GM12878 (cell line): ENCODE results near the gene CAMTA1. TPM values are rescaled to one million over a fixed set of nuclear protein-coding genes. Genes with fewer than 3 reads are reported as not detected.

Experiments
- ATAC-seq: fragments of 200-7000 bp; cut with Tn5 transposase; 3 replicates; pipeline ENCODE4 v1.9.1; 2020; ENCODE audit warnings: mild to moderate bottlenecking, moderate library complexity
- BruUV-seq: library from RNA; stranded (reverse); fragments of 400-500 nt; replicated peaks from 2 replicates; lab custom pipeline; 2021; lab: Mats Ljungman, UMichigan
- CTCF ChIA-PET: fragments of 300-600 bp; sonication (Branson Sonifier 250); formaldehyde crosslinking; extraction: SDS; loops from one replicate; lab custom pipeline; 2021; ENCODE audit warnings: inconsistent platforms; lab: Yijun Ruan, JAX
- POLR2A ChIA-PET: fragments of 350-600 bp; formaldehyde crosslinking; extraction: SDS; loops from one replicate; lab custom pipeline; 2021; ENCODE audit warnings: inconsistent platforms; lab: Charles Lee
- RAD21 ChIA-PET: fragments of 300-600 bp; sonication (Branson Sonifier 250); formaldehyde crosslinking; loops from one replicate; lab custom pipeline; 2023; ENCODE audit warnings: antibody characterized with exemption; ENCODE audit not compliant: unreplicated experiment; lab: Charles Lee
- SMC1A ChIA-PET: fragments of 300-600 bp; sonication (Branson Sonifier 250); formaldehyde crosslinking; loops from one replicate; lab custom pipeline; 2023; ENCODE audit not compliant: unreplicated experiment, uncharacterized antibody; lab: Charles Lee
- DNase-seq: peaks from one replicate; pipeline ENCODE4 v3.0.0-alpha.2; 2011; ENCODE audit warnings: low read depth, low spot score
- FAIRE-seq: peaks from 3 replicates; lab custom pipeline; 2011; peaks lifted over from hg19 to GRCh38; lab: Jason Lieb, UNC
- H2AFZ ChIP-seq: 2 replicates; pipeline ENCODE4 v1.6.0; 2011; ENCODE audit warnings: low read depth, low read length, control low read depth; ENCODE audit not compliant: control insufficient read depth
- H3K27ac ChIP-seq: 2 replicates; pipeline ENCODE4 v1.5.1; 2011; ENCODE audit warnings: control low read depth; ENCODE audit not compliant: control insufficient read depth, insufficient read depth
- H3K27me3 ChIP-seq, 2 experiments: replicated peaks in 1 of 2; 2 replicates each; pipeline versions ENCODE4 v1.6.0 to v1.6.1; 2011; ENCODE audit warnings: low read length in 1 of 2; ENCODE audit not compliant: control insufficient read depth in 2 of 2, insufficient read depth in 2 of 2
- H3K36me3 ChIP-seq, 2 experiments: 2 replicates each; pipeline ENCODE4 v1.5.1; 2011; ENCODE audit warnings: low read length in 1 of 2; ENCODE audit not compliant: control insufficient read depth in 2 of 2, insufficient read depth in 2 of 2
- H3K4me1 ChIP-seq: 2 replicates; pipeline ENCODE4 v1.6.1; 2011; ENCODE audit warnings: mild to moderate bottlenecking, low read length, moderate library complexity, mixed read lengths; ENCODE audit not compliant: control insufficient read depth, insufficient read depth
- H3K4me2 ChIP-seq: 2 replicates; pipeline ENCODE4 v1.6.0; 2011; ENCODE audit warnings: control low read depth; ENCODE audit not compliant: control insufficient read depth, insufficient read depth
- H3K4me3 ChIP-seq: fragments of 200-600 bp; sonication (generic); 2 replicates; pipeline ENCODE4 v1.5.1; 2016
- H3K79me2 ChIP-seq: 2 replicates; pipeline ENCODE4 v1.6.0; 2011; ENCODE audit warnings: low read length; ENCODE audit not compliant: control insufficient read depth, insufficient read depth
- H3K9ac ChIP-seq: 2 replicates; pipeline ENCODE4 v1.8.0; 2011; ENCODE audit warnings: low read length, control low read depth, mixed read lengths; ENCODE audit not compliant: control insufficient read depth, insufficient read depth
- H3K9me3 ChIP-seq: replicated peaks from 3 replicates; pipeline ENCODE4 v1.5.1; 2011; ENCODE audit warnings: mild to moderate bottlenecking, low read length; ENCODE audit not compliant: control insufficient read depth, insufficient read depth
- H4K20me1 ChIP-seq: 2 replicates; pipeline ENCODE4 v1.6.0; 2011; ENCODE audit not compliant: control insufficient read depth, insufficient read depth
- CHD1 ChIP-seq: IDR thresholded peaks from 2 replicates; pipeline ENCODE4 v1.6.1; 2012; ENCODE audit warnings: low read depth, low read length, improper control_type of control experiment
- CHD4 ChIP-seq: fragments of 200-600 bp; sonication (generic); IDR thresholded peaks from 2 replicates; pipeline ENCODE4 v1.6.1; 2016; ENCODE audit warnings: mild to moderate bottlenecking
- ETV6 ChIP-seq, 2 experiments: fragments of 450-650 bp in 1 of 2; IDR thresholded peaks in 1 of 2; conservative IDR thresholded peaks in 1 of 2; 2 replicates each; pipeline ENCODE4 v1.6.1; 2014; ENCODE audit warnings: antibody characterized with exemption in 1 of 2, borderline replicate concordance in 1 of 2, low read depth in 1 of 2, mild to moderate bottlenecking in 1 of 2, moderate library complexity in 1 of 2
- FOS ChIP-seq: IDR thresholded peaks from 3 replicates; pipeline ENCODE4 v1.6.1; 2011; ENCODE audit warnings: borderline replicate concordance; ENCODE audit not compliant: insufficient read length; ENCODE audit errors: extremely low read depth
- IRF3 ChIP-seq: fragments of 450-650 bp; IDR thresholded peaks from 2 replicates; pipeline ENCODE4 v1.6.1; 2014; ENCODE audit warnings: mild to moderate bottlenecking
- IRF4 ChIP-seq: IDR thresholded peaks from 2 replicates; pipeline ENCODE4 v1.6.1; 2011; ENCODE audit warnings: low read depth, low read length
- RBBP5 ChIP-seq: fragments of 200-600 bp; sonication (generic); conservative IDR thresholded peaks from 2 replicates; pipeline ENCODE4 v1.6.1; 2016
- SIN3A ChIP-seq: IDR thresholded peaks from 2 replicates; pipeline ENCODE4 v1.6.1; 2012; ENCODE audit warnings: low read depth, low read length, improper control_type of control experiment
- SREBF2 ChIP-seq: IDR thresholded peaks from 2 replicates; pipeline ENCODE4 v1.6.1; 2012; ENCODE audit warnings: mild to moderate bottlenecking, low read length
- TAF1 ChIP-seq: IDR thresholded peaks from 2 replicates; pipeline ENCODE4 v1.6.1; 2011; ENCODE audit warnings: mild to moderate bottlenecking, low read depth, low read length, borderline replicate concordance
- YY1 ChIP-seq: IDR thresholded peaks from 2 replicates; pipeline ENCODE4 v1.6.1; 2011; ENCODE audit warnings: low read depth, mild to moderate bottlenecking, low read length
- ZNF207 ChIP-seq: fragments of 450-650 bp; IDR thresholded peaks from 2 replicates; pipeline ENCODE4 v1.6.1; 2014; ENCODE audit warnings: antibody characterized with exemption, mild to moderate bottlenecking, borderline replicate concordance
- WGBS: methylation state at CpG from one replicate; pipeline ENCODE4 v1.1.6; 2016; ENCODE audit warnings: low lambda C conversion rate; ENCODE audit not compliant: insufficient replicate concordance, insufficient coverage; ENCODE audit errors: missing lambda C conversion rate; 5-methylcytosine and 5-hydroxymethylcytosine counted together
- in situ Hi-C: fragments of 300-500 bp; cut with MboI; formaldehyde crosslinking; loops from 9 replicates; pipeline ENCODE4 v1.14.3; 2018; ENCODE audit warnings: mixed read lengths
- intact Hi-C: fragments of 100-400 bp; cut with micrococcal nuclease; formaldehyde crosslinking; loops from one replicate; pipeline ENCODE4 v1.14.2; 2022; ENCODE audit not compliant: unreplicated experiment
- polyA plus RNA-seq, 11 experiments: library from polyadenylated mRNA; depleted of rRNA in 4 of 11; unstranded in 6 of 11; stranded (reverse) in 5 of 11; fragments of >200 nt; fragmentation: Nextera tagmentation in 4 of 11; fragmentation: Illumina TruSeq in 1 of 11; extraction: Ambion mirVana in 4 of 11; extraction: Trizol in 1 of 11; gene quantifications; 1 replicate in 1 of 11; 2 replicates in 10 of 11; pipeline versions ENCODE4 v1.2.1 to v1.2.3, GENCODE V29; 2011 to 2016; ENCODE audit warnings: inconsistent platforms in 2 of 11, missing spikeins in 2 of 11, low read depth in 1 of 11
- total RNA-seq, 4 experiments: library from RNA; depleted of rRNA in 3 of 4; stranded (reverse); fragments of >200 nt in 3 of 4; fragmentation: Illumina TruSeq in 1 of 4; extraction: Trizol in 1 of 4; gene quantifications; 2 replicates each; pipeline versions ENCODE4 v1.2.1 to v1.2.3, GENCODE V29; 2013 to 2021

CAMTA1 gene
- total and polyA plus RNA-seq, 10 of the 15 experiments (the other 5 are each of a cell fraction or from before 2014, with no cell fraction given) = 37.7 to 148 (median 76.4) TPM

GRCh38 chr1:7248549-7249199 lies 463.4 kb downstream of the CAMTA1 start:
- H3K4me3 ChIP-seq = no peak overlapping the region
- H3K9me3 ChIP-seq = no peaks in the 10 kb centered on the region
- ChIA-PET SMC1A (no interaction called here), POLR2A (no interaction called here), RAD21 (no interaction called here), CTCF (no interaction called here)
- in situ Hi-C loops (no loop called here), intact Hi-C loops (no loop called here)
- FAIRE-seq (no peak), DNase-seq (no peak), ATAC-seq (no peak)
- TF ChIP-seq FOS (no peak), RBBP5 (no peak), SREBF2 (no peak), CHD1 (no peak), IRF3 (no peak), IRF4 (no peak), ETV6 (conservative IDR thresholded peaks at IDR 0.05 in 1 of 2, IDR thresholded peaks at IDR 0.05 in 1 of 2; ENCODE audit: borderline replicate concordance in 1 of 2, low read depth in 1 of 2) (no peak), SIN3A (no peak), YY1 (no peak), CHD4 (no peak), TAF1 (no peak), ZNF207 (no peak)
- H4K20me1 ChIP-seq = no peaks in the 10 kb centered on the region
- no peaks in the 10 kb centered on the region for H3K36me3 ChIP-seq
- H3K4me2 ChIP-seq = no peak overlapping the region
- no TSS peak for BruUV-seq
- no peak overlapping the region for H2AFZ ChIP-seq
- H3K27ac ChIP-seq = no peak overlapping the region
- H3K4me1 ChIP-seq = no peaks in the 10 kb centered on the region
- no peaks in the 10 kb centered on the region for H3K79me2 ChIP-seq
- WGBS = 52% methylated on average over 13 of the region's 13 CpGs
- no peak overlapping the region for H3K9ac ChIP-seq
- peaks cover 0 to 2% of the 10 kb centered on the region in 2 experiments; a peak in 3 of 4 replicates for H3K27me3 ChIP-seq
